Caco-2 (cell line): ENCODE data around the gene PSMB9. TPM values are rescaled to one million over a fixed set of nuclear protein-coding genes. Genes with fewer than 3 reads are reported as not detected.
"Not testable (repeated sequence)": the region's sequence is repeated elsewhere in the genome, so short reads cannot be mapped to it uniquely, and the experiment has no call there.

Source experiments
- BruUV-seq: library from RNA; stranded (reverse); fragments of 400-500 nt; replicated peaks from 2 replicates; lab custom pipeline; 2021; lab: Mats Ljungman, UMichigan
- CTCF ChIA-PET: fragments of 300-600 bp; sonication (Branson Sonifier 250); formaldehyde crosslinking; loops from one replicate; lab custom pipeline; 2022; ENCODE audit warnings: antibody characterized with exemption; lab: Charles Lee
- POLR2A ChIA-PET: fragments of 300-600 bp; sonication (Branson Sonifier 250); formaldehyde crosslinking; loops from one replicate; lab custom pipeline; 2022; ENCODE audit warnings: antibody characterized with exemption; lab: Charles Lee
- DNase-seq, 2 experiments: peaks; one replicate each; pipeline versions ENCODE4 v3.0.0 to v3.0.0-alpha.2; 2020 to 2022
- H3K27me3 ChIP-seq: replicated peaks from 2 replicates; pipeline ENCODE4 v1.6.0; 2011; ENCODE audit warnings: low read length; ENCODE audit not compliant: control insufficient read depth, insufficient read depth
- H3K36me3 ChIP-seq: 2 replicates; pipeline ENCODE4 v1.5.1; 2011; ENCODE audit warnings: low read length; ENCODE audit not compliant: control insufficient read depth, insufficient read depth
- H3K4me1 ChIP-seq: fragments of 250-450 bp; sonication (Bioruptor Pico); 2 replicates; pipeline ENCODE4 v1.5.1; 2020; ENCODE audit warnings: mild to moderate bottlenecking
- H3K4me3 ChIP-seq: 2 replicates; pipeline ENCODE4 v1.5.1; 2011; ENCODE audit warnings: low read depth, mild to moderate bottlenecking, control low read depth, low read length
- H3K9me3 ChIP-seq: fragments of 250-450 bp; sonication (Bioruptor Pico); 2 replicates; pipeline ENCODE4 v1.5.1; 2020; ENCODE audit warnings: mild to moderate bottlenecking, moderate library complexity
- H3K27ac Mint-ChIP-seq: one replicate; pipeline ENCODE4 v1.8.0; 2022; ENCODE audit warnings: mixed read lengths; ENCODE audit not compliant: unreplicated experiment
- H3K27me3 Mint-ChIP-seq: one replicate; pipeline ENCODE4 v1.8.0; 2022; ENCODE audit warnings: mixed read lengths; ENCODE audit not compliant: insufficient read depth, unreplicated experiment
- H3K36me3 Mint-ChIP-seq: one replicate; pipeline ENCODE4 v1.8.0; 2022; ENCODE audit warnings: mild to moderate bottlenecking, mixed read lengths; ENCODE audit not compliant: insufficient read depth, unreplicated experiment
- H3K4me1 Mint-ChIP-seq: one replicate; pipeline ENCODE4 v1.8.0; 2022; ENCODE audit warnings: low read depth, mixed read lengths; ENCODE audit not compliant: unreplicated experiment
- H3K4me3 Mint-ChIP-seq: one replicate; pipeline ENCODE4 v1.8.0; 2022; ENCODE audit warnings: mild to moderate bottlenecking, moderate library complexity, mixed read lengths; ENCODE audit not compliant: unreplicated experiment
- H3K9me3 Mint-ChIP-seq: one replicate; pipeline ENCODE4 v1.8.0; 2022; ENCODE audit warnings: mixed read lengths; ENCODE audit not compliant: unreplicated experiment
- intact Hi-C: fragments of 100-400 bp; cut with micrococcal nuclease; formaldehyde crosslinking; loops from one replicate; pipeline ENCODE4 v1.10.0; 2022; ENCODE audit not compliant: unreplicated experiment
- total RNA-seq: library from RNA; stranded (reverse); gene quantifications from 2 replicates; pipeline ENCODE4 v1.2.3, GENCODE V29; 2022
- TF ChIP-seq, protein P1 (sequence below), 2 experiments: fragments of 200-600 bp in 1 of 2; IDR thresholded peaks; 1 replicate in 1 of 2; 2 replicates in 1 of 2; pipeline versions ENCODE4 v1.5.1 to v1.8.0; 2011 to 2022; ENCODE audit warnings: antibody characterized with exemption in 1 of 2, control low read depth in 1 of 2, inconsistent platforms in 1 of 2, low read depth in 1 of 2, low read length in 1 of 2, mild to moderate bottlenecking in 1 of 2, moderate library complexity in 1 of 2; ENCODE audit not compliant: insufficient read depth in 1 of 2, severe bottlenecking in 1 of 2, unreplicated experiment in 1 of 2

The PSMB9 gene
- total RNA-seq, 1 experiment from 2014 or later, result 1.3 TPM

DNA sequence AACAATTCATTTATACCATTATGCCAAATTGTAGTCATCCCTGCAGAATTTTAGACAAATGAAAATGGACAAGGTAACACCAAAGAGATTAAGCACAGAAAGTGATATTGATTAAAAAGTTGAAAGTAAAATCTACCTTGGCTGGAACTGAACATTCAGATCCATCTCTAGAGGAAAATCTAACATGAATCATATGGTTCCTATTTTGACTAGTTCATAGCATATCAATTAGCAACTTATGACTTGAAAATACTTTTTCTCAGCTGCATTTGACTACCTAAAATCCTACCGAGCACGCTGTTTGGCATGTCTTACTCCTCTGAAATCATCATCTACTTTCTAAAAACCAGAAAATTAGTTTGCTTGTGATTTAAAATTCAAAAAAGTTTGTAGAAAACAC, 22.6 kb downstream of the PSMB9 start:
- Mint-ChIP-seq H3K4me3 (no peak overlapping the region), H3K36me3 (no peaks in the 10 kb centered on the region), H3K27me3 (peaks cover 12% of the 10 kb centered on the region), H3K27ac (no peak overlapping the region), H3K4me1 (no peaks in the 10 kb centered on the region), H3K9me3 (no peaks in the 10 kb centered on the region)
- H3K4me1 ChIP-seq, result no peaks in the 10 kb centered on the region
- no TSS peak for BruUV-seq
- H3K9me3 ChIP-seq, result no peaks in the 10 kb centered on the region
- intact Hi-C loops, result no loop called here
- H3K27me3 ChIP-seq, result no peaks in the 10 kb centered on the region
- no peak overlapping the region for H3K4me3 ChIP-seq
- TF ChIP-seq, protein P1, sequence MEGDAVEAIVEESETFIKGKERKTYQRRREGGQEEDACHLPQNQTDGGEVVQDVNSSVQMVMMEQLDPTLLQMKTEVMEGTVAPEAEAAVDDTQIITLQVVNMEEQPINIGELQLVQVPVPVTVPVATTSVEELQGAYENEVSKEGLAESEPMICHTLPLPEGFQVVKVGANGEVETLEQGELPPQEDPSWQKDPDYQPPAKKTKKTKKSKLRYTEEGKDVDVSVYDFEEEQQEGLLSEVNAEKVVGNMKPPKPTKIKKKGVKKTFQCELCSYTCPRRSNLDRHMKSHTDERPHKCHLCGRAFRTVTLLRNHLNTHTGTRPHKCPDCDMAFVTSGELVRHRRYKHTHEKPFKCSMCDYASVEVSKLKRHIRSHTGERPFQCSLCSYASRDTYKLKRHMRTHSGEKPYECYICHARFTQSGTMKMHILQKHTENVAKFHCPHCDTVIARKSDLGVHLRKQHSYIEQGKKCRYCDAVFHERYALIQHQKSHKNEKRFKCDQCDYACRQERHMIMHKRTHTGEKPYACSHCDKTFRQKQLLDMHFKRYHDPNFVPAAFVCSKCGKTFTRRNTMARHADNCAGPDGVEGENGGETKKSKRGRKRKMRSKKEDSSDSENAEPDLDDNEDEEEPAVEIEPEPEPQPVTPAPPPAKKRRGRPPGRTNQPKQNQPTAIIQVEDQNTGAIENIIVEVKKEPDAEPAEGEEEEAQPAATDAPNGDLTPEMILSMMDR (IDR thresholded peaks at IDR 0.05; ENCODE audit: insufficient read depth in 1 of 2, low read depth in 1 of 2, low read length in 1 of 2, severe bottlenecking in 1 of 2, unreplicated experiment in 1 of 2), result no peak
- no peak for DNase-seq
- H3K36me3 ChIP-seq, result no peaks in the 10 kb centered on the region
- ChIA-PET CTCF (no interaction called here), POLR2A (no interaction called here)

DNA sequence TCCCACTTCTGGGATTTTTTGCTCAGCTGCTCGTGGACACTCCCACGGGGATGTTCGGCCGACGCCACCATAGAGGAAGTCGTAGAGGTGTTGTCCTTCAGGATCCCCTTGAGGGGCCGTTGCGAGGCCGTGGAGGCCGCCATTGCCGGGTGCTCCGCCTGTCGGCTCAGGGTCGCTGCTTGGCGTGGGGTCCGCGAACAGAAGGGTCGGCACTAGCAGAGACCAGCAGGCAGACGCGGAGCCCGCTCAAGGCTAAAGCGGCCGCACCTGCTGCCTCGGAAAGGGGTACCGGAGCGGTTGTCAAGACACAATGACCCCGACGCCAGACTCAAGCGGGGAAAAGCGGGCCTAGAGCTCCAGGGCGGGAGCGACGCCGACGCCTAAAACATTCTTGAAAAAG, 25.7 kb downstream of the PSMB9 start:
- H3K4me3 Mint-ChIP-seq, result no peak overlapping the region
- H3K36me3 ChIP-seq, result no peaks in the 10 kb centered on the region
- H3K36me3 Mint-ChIP-seq, result no peaks in the 10 kb centered on the region
- H3K27me3 Mint-ChIP-seq, result peaks cover 8% of the 10 kb centered on the region
- no peaks in the 10 kb centered on the region for H3K27me3 ChIP-seq
- no peak overlapping the region for H3K27ac Mint-ChIP-seq
- H3K4me1 ChIP-seq, result no peaks in the 10 kb centered on the region
- no peaks in the 10 kb centered on the region for H3K9me3 Mint-ChIP-seq
- TF ChIP-seq, protein P1 (IDR thresholded peaks at IDR 0.05; ENCODE audit: insufficient read depth in 1 of 2, low read depth in 1 of 2, low read length in 1 of 2, severe bottlenecking in 1 of 2, unreplicated experiment in 1 of 2), result no peak
- no TSS peak for BruUV-seq
- no peak for DNase-seq
- H3K4me1 Mint-ChIP-seq, result no peaks in the 10 kb centered on the region
- ChIA-PET CTCF (interaction anchor here (1.3 kb wide), 1 partner anchor 40 kb away, joined by 3 read pairs; no protein-coding TSS in a partner anchor), POLR2A (no interaction called here)
- no peaks in the 10 kb centered on the region for H3K9me3 ChIP-seq
- intact Hi-C loops, result no loop called here
- no peak overlapping the region for H3K4me3 ChIP-seq

DNA sequence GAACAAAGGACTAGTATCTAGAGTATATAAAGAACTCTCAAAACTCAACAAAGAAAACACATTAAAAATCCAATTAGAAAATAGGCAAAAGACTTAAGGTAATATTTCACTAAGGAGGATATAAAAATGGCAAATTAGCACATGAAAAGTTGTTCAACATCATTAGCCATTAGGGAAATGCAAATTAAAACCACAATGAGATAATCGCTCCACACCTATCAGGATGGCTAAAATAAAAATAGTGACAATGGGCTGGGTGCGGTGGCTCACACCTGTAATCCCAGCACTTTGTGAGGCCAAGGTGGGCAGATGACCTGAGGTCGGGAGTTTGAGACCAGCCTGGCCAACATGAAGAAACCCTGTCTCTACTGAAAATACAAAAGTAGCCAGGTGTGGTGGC, 27.0 kb downstream of the PSMB9 start:
- DNase-seq, H3K36me3 Mint-ChIP-seq, H3K4me1 Mint-ChIP-seq, H3K9me3 ChIP-seq, H3K27ac Mint-ChIP-seq, H3K27me3 Mint-ChIP-seq, CTCF ChIA-PET, intact Hi-C loops, H3K4me3 Mint-ChIP-seq, POLR2A ChIA-PET, BruUV-seq, H3K27me3 ChIP-seq, H3K9me3 Mint-ChIP-seq, H3K4me1 ChIP-seq, H3K4me3 ChIP-seq, H3K36me3 ChIP-seq: not testable (repeated sequence)

DNA sequence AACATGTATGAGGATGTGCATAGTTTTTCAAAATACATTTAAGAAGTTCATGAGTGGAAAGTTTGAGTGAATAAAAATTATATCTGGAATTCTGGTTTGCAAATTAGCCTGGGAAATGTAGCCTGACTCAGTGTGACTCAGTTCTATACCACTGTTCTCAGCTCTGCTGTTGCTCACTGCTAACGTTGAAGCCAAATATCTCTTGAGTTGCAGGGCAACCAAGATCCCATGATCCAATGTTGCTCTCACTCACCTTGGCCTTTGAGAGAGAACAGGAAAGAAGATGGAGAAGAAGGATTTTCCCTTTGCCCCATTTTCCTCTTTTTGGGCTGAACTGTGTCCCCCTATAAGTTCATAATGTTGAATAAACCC, 28.9 kb downstream of the PSMB9 start:
- H3K4me1 ChIP-seq, result no peaks in the 10 kb centered on the region
- TF ChIP-seq, protein P1 (IDR thresholded peaks at IDR 0.05; ENCODE audit: insufficient read depth in 1 of 2, low read depth in 1 of 2, low read length in 1 of 2, severe bottlenecking in 1 of 2, unreplicated experiment in 1 of 2), result no peak
- ChIA-PET POLR2A (no interaction called here), CTCF (interaction anchor here (0.6 kb wide), 1 partner anchor 73 kb away, joined by 3 read pairs; no protein-coding TSS in a partner anchor)
- Mint-ChIP-seq H3K4me3 (no peak overlapping the region), H3K9me3 (no peaks in the 10 kb centered on the region), H3K36me3 (no peaks in the 10 kb centered on the region), H3K27ac (no peak overlapping the region), H3K4me1 (no peaks in the 10 kb centered on the region), H3K27me3 (peaks cover 9% of the 10 kb centered on the region)
- H3K36me3 ChIP-seq, result no peaks in the 10 kb centered on the region
- no peaks in the 10 kb centered on the region for H3K9me3 ChIP-seq
- H3K4me3 ChIP-seq, result no peak overlapping the region
- no peaks in the 10 kb centered on the region for H3K27me3 ChIP-seq
- no TSS peak for BruUV-seq
- intact Hi-C loops, result no loop called here
- DNase-seq, result no peak
